OCI-LY1 (cell line): ENCODE data around the gene CHMP6.

Experiments used
- H2AFZ ChIP-seq: fragments of 200-600 bp; sonication (generic), shearing (Covaris generic); 2 replicates; pipeline ENCODE4 v1.6.0; 2014; ENCODE audit warnings: antibody characterized with exemption, mild to moderate bottlenecking, low read length
- H3F3A ChIP-seq: fragments of 200-600 bp; sonication (generic), shearing (Covaris generic); 2 replicates; pipeline ENCODE4 v1.6.0; 2014; ENCODE audit warnings: mild to moderate bottlenecking, antibody characterized with exemption, low read length, moderate library complexity; ENCODE audit not compliant: insufficient read depth
- H3K27ac ChIP-seq: fragments of 200-600 bp; sonication (generic); 2 replicates; pipeline ENCODE4 v1.5.1; 2014; ENCODE audit warnings: low read length, mixed run types, mild to moderate bottlenecking, low read depth; ENCODE audit not compliant: poor library complexity, severe bottlenecking
- H3K27me3 ChIP-seq: fragments of 200-600 bp; sonication (generic); 2 replicates; pipeline ENCODE4 v1.6.0; 2014; ENCODE audit warnings: antibody characterized with exemption, mild to moderate bottlenecking, low read length, moderate library complexity; ENCODE audit not compliant: insufficient read depth
- H3K36me3 ChIP-seq: fragments of 200-600 bp; sonication (generic); 2 replicates; pipeline ENCODE4 v1.6.1; 2014; ENCODE audit warnings: mild to moderate bottlenecking, antibody characterized with exemption, low read length, moderate library complexity, mixed read lengths; ENCODE audit not compliant: insufficient read depth
- H3K4me1 ChIP-seq: fragments of 200-600 bp; sonication (generic); 2 replicates; pipeline ENCODE4 v1.5.1; 2014; ENCODE audit warnings: mild to moderate bottlenecking, low read length, moderate library complexity; ENCODE audit not compliant: insufficient read depth, severe bottlenecking
- H3K4me2 ChIP-seq: fragments of 200-600 bp; sonication (generic), shearing (Covaris generic); 2 replicates; pipeline ENCODE4 v1.6.1; 2014; ENCODE audit warnings: low read length
- H3K4me3 ChIP-seq: fragments of 200-600 bp; sonication (generic); 2 replicates; pipeline ENCODE4 v1.5.1; 2014; ENCODE audit warnings: low read length, low read depth, mild to moderate bottlenecking, mixed read lengths; ENCODE audit not compliant: poor library complexity, severe bottlenecking
- H3K79me2 ChIP-seq: fragments of 200-600 bp; shearing (Covaris generic); 2 replicates; pipeline ENCODE4 v1.6.1; 2016; ENCODE audit warnings: mixed run types, low read length, mixed read lengths; ENCODE audit not compliant: insufficient read depth
- H3K9ac ChIP-seq: fragments of 200-600 bp; sonication (generic), shearing (Covaris generic); 2 replicates; pipeline ENCODE4 v1.6.1; 2014; ENCODE audit warnings: mild to moderate bottlenecking, low read length, mixed read lengths
- H3K9me2 ChIP-seq: fragments of 200-600 bp; sonication (generic), shearing (Covaris generic); 2 replicates; pipeline ENCODE4 v1.6.1; 2014; ENCODE audit warnings: low read depth, mild to moderate bottlenecking, low read length, mixed read lengths
- H3K9me3 ChIP-seq: fragments of 200-600 bp; shearing (Covaris generic); 2 replicates; pipeline ENCODE4 v1.6.1; 2014; ENCODE audit warnings: low read length, mixed read lengths
- H4K20me1 ChIP-seq: fragments of 200-600 bp; sonication (generic), shearing (Covaris generic); 2 replicates; pipeline ENCODE4 v1.6.0; 2016; ENCODE audit warnings: mild to moderate bottlenecking, low read length; ENCODE audit not compliant: insufficient read depth
- CTCF ChIP-seq: fragments of 200-600 bp; sonication (generic), shearing (Covaris generic); IDR thresholded peaks from 2 replicates; pipeline ENCODE4 v1.5.1; 2017; ENCODE audit warnings: mild to moderate bottlenecking, antibody characterized with exemption, low read length, moderate library complexity, mixed read lengths
- EZH2 ChIP-seq: fragments of 200-600 bp; sonication (generic), shearing (Covaris generic); IDR thresholded peaks from 2 replicates; pipeline ENCODE4 v1.8.0; 2017; ENCODE audit warnings: borderline replicate concordance, mixed run types, mild to moderate bottlenecking, antibody characterized with exemption, low read length, moderate library complexity, mixed read lengths

The CHMP6 gene

GRCh38 chr17:80980397-80981061, 11.1 kb upstream of the CHMP6 start:
- no peaks in the 10 kb centered on the region for H3K79me2 ChIP-seq
- no peak overlapping the region for H3K4me3 ChIP-seq
- TF ChIP-seq EZH2 (no peak), CTCF (no peak)
- no peaks in the 10 kb centered on the region for H4K20me1 ChIP-seq
- no peak overlapping the region for H3K4me2 ChIP-seq
- peaks cover 14% of the 10 kb centered on the region for H3K27me3 ChIP-seq
- H3K9me2 ChIP-seq, result no peaks in the 10 kb centered on the region
- H3K4me1 ChIP-seq, result no peaks in the 10 kb centered on the region
- H3K9me3 ChIP-seq, result no peaks in the 10 kb centered on the region
- no peak overlapping the region for H2AFZ ChIP-seq
- H3F3A ChIP-seq, result no peaks in the 10 kb centered on the region
- no peak overlapping the region for H3K9ac ChIP-seq
- H3K27ac ChIP-seq, result no peak overlapping the region
- H3K36me3 ChIP-seq, result no peaks in the 10 kb centered on the region

DNA sequence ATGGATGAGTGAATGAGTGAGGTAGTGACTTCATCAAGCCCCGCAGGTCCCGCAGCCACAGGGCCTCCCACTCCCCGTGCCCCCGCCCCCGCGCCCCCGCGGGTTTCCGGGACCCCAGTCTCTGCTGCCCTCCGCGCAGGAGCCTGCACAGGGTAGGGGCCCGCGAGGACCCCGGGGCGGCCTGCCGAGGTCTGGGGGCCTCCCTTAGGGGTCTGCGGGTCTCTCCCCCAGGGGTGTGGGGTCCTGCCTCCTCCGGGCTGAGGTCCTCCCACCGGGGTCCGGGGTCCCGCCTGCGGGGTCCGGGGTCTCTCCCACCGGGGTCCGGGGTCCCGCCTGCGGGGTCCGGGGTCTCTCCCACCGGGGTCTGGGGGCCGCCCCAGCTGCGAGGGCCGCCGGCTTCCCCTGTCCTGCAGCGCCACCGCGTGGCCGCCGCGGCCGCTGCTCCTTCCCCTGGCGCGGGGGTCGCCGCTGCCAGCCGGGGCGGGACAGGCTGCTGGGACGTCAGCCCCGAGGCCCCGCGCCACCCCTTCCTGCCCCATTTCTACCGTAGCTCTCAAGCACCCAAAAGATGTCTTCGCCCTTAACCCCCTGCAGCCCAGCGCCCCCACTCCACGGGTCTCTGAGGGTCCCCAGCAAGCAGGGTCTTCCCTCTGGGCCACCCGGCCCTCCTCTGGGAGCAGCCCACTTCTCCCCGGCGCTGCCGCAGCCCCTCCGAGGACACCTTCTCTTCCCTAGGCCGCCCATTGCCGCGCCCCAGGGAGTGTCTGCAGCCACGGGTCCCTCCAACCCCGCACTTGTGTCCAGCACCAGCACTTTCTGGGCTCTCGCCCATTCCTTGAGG, 10.4 kb upstream of the CHMP6 start:
- Histone ChIP-seq H3K4me2 (no peak overlapping the region), H3F3A (no peaks in the 10 kb centered on the region), H3K27ac (no peak overlapping the region), H3K9me3 (no peaks in the 10 kb centered on the region), H3K36me3 (no peaks in the 10 kb centered on the region), H3K4me1 (no peaks in the 10 kb centered on the region), H4K20me1 (no peaks in the 10 kb centered on the region), H3K9me2 (no peaks in the 10 kb centered on the region), H3K27me3 (peaks cover 17% of the 10 kb centered on the region), H3K4me3 (no peak overlapping the region), H3K79me2 (no peaks in the 10 kb centered on the region), H3K9ac (no peak overlapping the region), H2AFZ (no peak overlapping the region)
- TF ChIP-seq CTCF (peak; percentile 86), EZH2 (no peak)

- Histone ChIP-seq H3K79me2 (no peaks in the 10 kb centered on the region), H3K4me3 (no peak overlapping the region), H4K20me1 (no peaks in the 10 kb centered on the region), H2AFZ (no peak overlapping the region), H3K9me3 (no peaks in the 10 kb centered on the region), H3K27me3 (peaks cover 16% of the 10 kb centered on the region), H3K9me2 (no peaks in the 10 kb centered on the region), H3K27ac (no peak overlapping the region), H3K4me2 (no peak overlapping the region), H3K4me1 (no peaks in the 10 kb centered on the region), H3F3A (no peaks in the 10 kb centered on the region), H3K9ac (no peak overlapping the region), H3K36me3 (no peaks in the 10 kb centered on the region)
- TF ChIP-seq CTCF (no peak), EZH2 (no peak)
These were observed 9.7 kb upstream of the CHMP6 start for GRCh38 chr17:80981929-80982425.
